Effector memory CD4-positive, alpha-beta T cell (primary cell): ENCODE data around the gene STAC3.
A peak's percentile ranks its signal among the peaks of the same experiment; 100 is the strongest.

Experiments used
- DNase-seq, 3 donors: peaks; one replicate each; pipeline ENCODE4 v3.0.0-alpha.2; 2020
- H3K27ac ChIP-seq: 2 replicates; pipeline ENCODE4 v1.7.0; 2013; ENCODE audit warnings: mild to moderate bottlenecking, low read length, moderate library complexity; ENCODE audit not compliant: insufficient read depth, poor library complexity, severe bottlenecking
- H3K27me3 ChIP-seq: replicated peaks from 2 replicates; pipeline ENCODE4 v1.7.0; 2013; ENCODE audit warnings: mild to moderate bottlenecking, low read length; ENCODE audit not compliant: insufficient read depth, control insufficient read depth, poor library complexity, severe bottlenecking
- H3K36me3 ChIP-seq: 2 replicates; pipeline ENCODE4 v1.7.0; 2013; ENCODE audit warnings: mild to moderate bottlenecking, low read length, moderate library complexity; ENCODE audit not compliant: control insufficient read depth, insufficient read depth
- H3K4me1 ChIP-seq: 2 replicates; pipeline ENCODE4 v1.7.0; 2013; ENCODE audit warnings: low read length, mild to moderate bottlenecking; ENCODE audit not compliant: control insufficient read depth, insufficient read depth, poor library complexity, severe bottlenecking
- H3K4me3 ChIP-seq: 2 replicates; pipeline ENCODE4 v1.7.0; 2013; ENCODE audit warnings: low read length, low read depth, mild to moderate bottlenecking; ENCODE audit not compliant: insufficient read depth, poor library complexity, severe bottlenecking
- H3K9me3 ChIP-seq: 2 replicates; pipeline ENCODE4 v1.7.0; 2013; ENCODE audit warnings: mild to moderate bottlenecking, low read length, moderate library complexity; ENCODE audit not compliant: control insufficient read depth

STAC3 gene

DNA sequence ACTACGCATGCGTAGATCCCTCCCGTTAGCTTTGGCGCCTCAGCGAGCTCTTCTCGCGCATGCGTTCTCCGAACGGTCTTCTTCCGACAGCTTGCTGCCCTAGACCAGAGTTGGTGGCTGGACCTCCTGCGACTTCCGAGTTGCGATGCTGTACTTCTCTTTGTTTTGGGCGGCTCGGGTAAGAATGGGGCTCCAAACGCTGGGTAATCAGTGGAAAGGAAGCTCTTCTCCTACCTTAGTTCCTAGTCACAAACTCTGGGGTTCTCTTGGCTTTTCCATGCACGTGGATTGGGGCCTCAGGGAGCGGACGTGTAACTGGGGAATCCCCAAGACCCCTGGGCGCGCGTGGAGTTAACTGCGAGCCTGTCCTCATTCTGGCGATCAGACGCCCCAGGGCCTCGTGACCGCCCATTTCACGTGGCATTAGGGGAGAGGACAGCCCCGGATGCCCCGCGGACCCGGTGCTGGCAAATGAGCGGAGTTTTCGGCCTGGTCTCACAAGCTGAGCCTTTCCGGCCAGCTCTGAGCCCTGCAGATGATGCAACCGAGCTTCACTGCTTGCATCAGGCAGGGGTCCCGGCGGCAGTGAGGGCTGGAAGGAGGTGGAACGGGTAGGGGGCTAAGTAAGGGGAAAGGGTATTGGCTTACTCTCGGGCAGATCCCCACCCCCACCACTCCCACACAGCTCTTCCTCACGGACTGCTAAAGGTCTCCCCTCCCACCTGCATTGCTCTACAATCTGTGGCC lies 21.2 kb downstream of the STAC3 start, which contains the start of gene SHMT2:
SHMT2 (plus strand) TSS at position 78 of the 747 bp plus-strand sequence; CDS start at position 146, 68 bp downstream.
- H3K36me3 ChIP-seq, result peaks cover 30% of the 10 kb centered on the region
- DNase-seq, result peak; percentile 80 to 90 (median 85)
- H3K27ac ChIP-seq, result peak within 1 kb of the TSS; percentile 53
- no peaks in the 10 kb centered on the region for H3K9me3 ChIP-seq
- H3K4me3 ChIP-seq, result peak within 1 kb of the TSS; percentile 66
- peaks cover 20% of the 10 kb centered on the region for H3K27me3 ChIP-seq
- peaks cover 37% of the 10 kb centered on the region for H3K4me1 ChIP-seq

DNA sequence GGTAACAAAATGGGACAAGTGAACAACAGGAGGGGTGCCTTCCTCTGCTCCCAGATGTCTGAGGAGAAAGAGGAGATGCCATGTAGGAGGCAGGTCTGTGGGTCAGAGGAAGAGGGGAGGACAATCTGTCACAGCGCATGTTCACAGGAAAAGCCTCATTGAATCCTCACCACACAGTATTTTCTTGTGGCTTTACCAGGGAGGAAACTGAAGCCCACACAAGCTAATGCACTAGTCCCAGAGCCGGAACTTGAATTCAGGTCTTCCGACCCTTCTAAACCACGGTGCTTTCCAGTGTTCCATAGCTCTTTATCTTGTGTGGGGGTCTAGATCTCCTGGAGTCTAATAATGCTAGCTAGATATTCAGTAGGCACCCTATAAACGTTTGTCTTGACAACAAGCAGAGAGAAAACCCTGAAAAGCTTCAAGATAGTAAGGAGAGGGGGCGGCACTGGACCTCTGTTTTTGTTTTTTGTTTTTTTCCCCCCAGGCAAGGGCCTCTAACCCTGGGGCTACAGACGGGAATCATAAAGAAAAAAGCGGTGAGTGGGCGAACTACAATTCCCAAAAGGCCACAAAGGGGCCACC lies 21.8 kb downstream of the STAC3 start:
- Histone ChIP-seq H3K4me3 (peak overlapping the region; percentile 66), H3K36me3 (peaks cover 28% of the 10 kb centered on the region), H3K4me1 (peaks cover 41% of the 10 kb centered on the region), H3K9me3 (no peaks in the 10 kb centered on the region), H3K27ac (peak overlapping the region; percentile 53), H3K27me3 (peaks cover 24% of the 10 kb centered on the region)
- DNase-seq, result no peak

DNA sequence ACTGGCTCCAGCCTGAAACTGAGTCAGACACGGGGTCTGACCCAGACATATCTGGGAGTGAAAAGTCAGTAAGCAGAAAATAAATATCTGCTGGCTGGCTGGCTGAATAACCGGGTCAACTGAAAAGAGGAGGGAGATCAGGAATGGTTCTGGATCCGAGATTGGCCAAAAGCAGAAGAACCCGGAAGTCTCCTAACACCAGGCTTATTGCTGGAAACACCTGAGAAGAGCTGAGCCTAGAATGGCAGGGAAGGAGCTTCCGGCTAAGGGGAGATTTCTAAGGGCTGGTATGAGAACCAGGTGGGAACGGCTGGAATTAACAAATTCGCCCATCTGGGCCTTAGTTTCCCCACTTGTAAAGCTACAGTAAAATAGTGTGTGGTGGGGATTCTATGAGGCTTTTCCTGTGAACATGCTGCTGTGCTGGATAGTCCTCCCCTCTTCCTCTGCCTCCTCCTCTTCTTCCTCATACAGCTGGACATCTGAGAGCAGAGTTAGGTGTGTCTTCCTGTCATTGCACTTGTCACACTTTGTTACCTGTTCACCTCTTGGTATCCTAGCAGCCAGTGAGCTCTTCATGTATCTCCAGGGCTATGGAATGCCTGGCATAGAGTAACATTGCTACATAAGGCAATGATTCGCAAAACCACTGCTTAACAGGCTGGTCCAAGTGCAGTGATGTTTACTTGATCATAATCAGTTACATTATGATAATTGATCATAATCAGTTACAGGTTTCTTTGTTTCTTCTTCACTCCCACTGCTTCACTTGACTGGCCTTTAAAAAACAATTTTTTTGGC lies 23.5 kb downstream of the STAC3 start:
- peaks cover 39% of the 10 kb centered on the region for H3K27me3 ChIP-seq
- H3K27ac ChIP-seq, result no peak overlapping the region
- H3K36me3 ChIP-seq, result peaks cover 11% of the 10 kb centered on the region
- DNase-seq, result no peak
- H3K4me1 ChIP-seq, result peaks cover 41% of the 10 kb centered on the region
- H3K4me3 ChIP-seq, result no peak overlapping the region
- H3K9me3 ChIP-seq, result no peaks in the 10 kb centered on the region

DNA sequence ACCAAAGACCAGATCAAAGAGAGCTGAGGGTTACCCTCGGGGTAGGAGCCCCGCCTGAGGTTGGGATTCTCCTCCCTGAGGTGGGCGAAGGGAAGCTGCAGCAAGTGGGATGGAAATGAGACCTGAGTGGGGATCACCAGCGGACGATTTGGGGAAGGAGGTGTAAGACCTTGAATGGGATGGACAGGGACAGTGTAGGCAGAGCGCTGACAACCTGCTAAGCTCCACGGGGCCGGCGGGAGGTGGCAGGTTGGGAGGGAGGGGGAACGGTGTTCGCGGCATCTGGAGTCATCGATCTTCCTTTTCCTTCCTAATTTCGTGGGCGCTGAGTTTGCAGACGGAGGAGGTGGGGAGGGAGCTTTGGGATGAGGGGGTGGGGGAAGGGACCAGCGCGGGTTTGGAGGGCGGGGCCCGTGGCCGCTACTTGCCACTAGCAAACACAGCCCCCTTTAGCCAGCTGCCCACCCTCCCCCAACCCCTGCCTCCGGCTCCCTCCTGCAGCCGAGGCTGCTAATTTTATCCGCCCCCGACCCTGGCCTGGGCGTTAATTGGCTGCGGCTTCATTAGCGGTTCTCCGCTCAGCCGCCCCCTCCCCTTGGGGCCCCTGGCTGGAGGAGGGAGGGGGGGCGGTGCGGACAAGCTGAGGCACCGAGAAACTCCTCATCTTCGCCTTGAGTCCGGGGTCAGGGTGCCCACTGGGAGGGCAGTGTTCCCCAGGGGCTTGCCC lies 24.2 kb downstream of the STAC3 start:
- H3K27me3 ChIP-seq, result peaks cover 46% of the 10 kb centered on the region
- H3K4me3 ChIP-seq, result no peak overlapping the region
- no peak for DNase-seq

DNA sequence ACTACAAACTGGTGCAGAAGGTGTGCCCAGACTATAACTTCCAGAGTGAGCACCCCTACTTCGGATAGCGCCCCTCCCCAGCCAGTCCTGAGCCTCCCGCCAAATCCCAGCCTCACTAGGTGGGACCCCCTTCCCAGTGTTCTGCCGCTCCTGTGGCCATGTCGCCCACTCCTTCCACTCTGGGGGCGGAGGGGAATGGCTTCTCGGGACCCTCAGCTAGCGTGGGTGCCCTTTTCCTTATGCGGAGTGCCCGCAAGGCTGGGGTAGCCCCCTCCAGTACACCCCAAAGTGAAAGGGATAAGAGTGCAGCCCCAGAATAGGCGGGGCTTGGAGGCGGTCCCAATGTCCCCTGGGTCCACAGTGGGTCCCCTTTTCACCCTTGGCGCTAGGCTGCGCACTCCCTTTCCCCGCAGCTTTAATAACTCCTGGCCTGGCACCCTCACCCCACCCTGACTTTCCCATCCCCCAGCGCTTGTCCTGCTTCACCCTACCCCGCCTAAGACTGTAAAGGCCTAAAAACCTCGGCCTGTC lies 25.2 kb downstream of the STAC3 start:
- DNase-seq, result no peak
- Histone ChIP-seq H3K4me3 (no peak overlapping the region), H3K4me1 (peaks cover 40% of the 10 kb centered on the region), H3K27me3 (peaks cover 56% of the 10 kb centered on the region), H3K36me3 (no peaks in the 10 kb centered on the region), H3K9me3 (no peaks in the 10 kb centered on the region), H3K27ac (no peak overlapping the region)

More for the DNA sequence above, 24.2 kb downstream of the STAC3 start:
- H3K4me1 ChIP-seq, result peaks cover 41% of the 10 kb centered on the region
- no peak overlapping the region for H3K27ac ChIP-seq
- peaks cover 4% of the 10 kb centered on the region for H3K36me3 ChIP-seq
- H3K9me3 ChIP-seq, result no peaks in the 10 kb centered on the region

DNA sequence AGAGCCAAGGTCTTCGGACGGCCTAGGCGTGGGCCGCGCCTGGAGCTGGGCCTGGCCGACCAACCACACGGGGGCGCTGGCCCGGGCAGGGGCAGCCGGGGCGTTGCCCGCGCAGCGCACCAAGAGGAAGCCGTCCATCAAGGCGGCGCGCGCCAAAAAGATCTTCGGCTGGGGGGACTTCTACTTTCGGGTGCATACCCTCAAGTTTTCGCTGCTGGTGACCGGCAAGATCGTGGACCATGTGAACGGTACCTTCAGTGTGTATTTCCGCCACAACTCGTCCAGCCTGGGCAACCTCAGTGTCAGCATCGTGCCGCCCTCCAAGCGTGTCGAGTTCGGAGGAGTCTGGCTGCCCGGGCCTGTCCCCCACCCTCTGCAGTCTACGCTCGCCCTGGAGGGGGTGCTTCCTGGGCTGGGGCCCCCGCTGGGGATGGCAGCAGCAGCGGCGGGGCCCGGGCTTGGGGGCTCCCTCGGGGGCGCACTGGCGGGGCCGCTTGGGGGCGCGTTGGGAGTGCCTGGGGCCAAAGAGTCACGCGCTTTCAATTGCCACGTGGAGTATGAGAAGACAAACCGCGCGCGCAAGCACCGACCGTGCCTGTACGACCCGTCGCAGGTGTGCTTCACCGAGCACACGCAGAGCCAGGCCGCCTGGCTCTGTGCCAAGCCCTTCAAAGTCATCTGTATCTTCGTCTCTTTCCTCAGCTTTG lies 25.9 kb downstream of the STAC3 start:
- H3K27ac ChIP-seq, result no peak overlapping the region
- no peak overlapping the region for H3K4me3 ChIP-seq
- peaks cover 37% of the 10 kb centered on the region for H3K4me1 ChIP-seq
- H3K27me3 ChIP-seq, result peaks cover 63% of the 10 kb centered on the region
- H3K9me3 ChIP-seq, result no peaks in the 10 kb centered on the region
- H3K36me3 ChIP-seq, result no peaks in the 10 kb centered on the region
- DNase-seq, result peak in 2 of 3 donors; percentile 27 to 47

DNA sequence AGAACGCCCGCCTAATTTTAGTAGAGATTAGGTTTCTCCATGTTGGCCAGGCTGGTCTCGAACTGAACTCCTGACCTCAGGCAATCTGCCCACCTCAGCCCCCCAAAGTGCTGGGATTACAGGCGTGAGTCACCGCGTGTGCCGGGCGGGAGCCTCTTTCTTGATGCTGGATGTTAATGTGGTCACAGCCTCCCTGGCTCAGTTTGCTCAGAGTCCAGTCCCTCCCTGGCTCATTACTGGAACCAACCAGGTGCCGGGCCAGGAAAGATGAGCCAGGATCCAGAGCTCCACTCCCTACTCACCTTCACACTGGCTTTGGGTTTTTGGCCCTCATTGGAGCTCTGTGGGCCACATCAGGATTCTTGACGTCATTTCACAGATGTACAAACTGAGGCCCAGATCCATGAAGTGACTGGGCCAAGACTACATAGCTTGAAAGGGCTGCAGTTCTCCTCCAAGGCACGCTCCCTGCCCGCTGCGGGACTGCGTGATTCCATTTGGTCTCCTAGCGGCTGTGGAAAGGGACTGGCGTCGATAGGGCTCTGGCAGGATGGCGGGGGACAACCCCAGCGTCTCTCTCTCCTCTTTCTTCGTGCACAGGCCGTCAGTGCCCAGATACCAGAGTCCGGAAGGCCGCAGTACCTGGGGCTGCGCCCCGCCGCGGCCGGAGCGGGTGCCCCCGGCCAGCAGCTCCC lies 26.6 kb downstream of the STAC3 start:
- Histone ChIP-seq H3K4me3 (no peak overlapping the region), H3K36me3 (no peaks in the 10 kb centered on the region), H3K27me3 (peaks cover 70% of the 10 kb centered on the region), H3K9me3 (no peaks in the 10 kb centered on the region), H3K27ac (no peak overlapping the region), H3K4me1 (peaks cover 32% of the 10 kb centered on the region)
- DNase-seq, result no peak

DNA sequence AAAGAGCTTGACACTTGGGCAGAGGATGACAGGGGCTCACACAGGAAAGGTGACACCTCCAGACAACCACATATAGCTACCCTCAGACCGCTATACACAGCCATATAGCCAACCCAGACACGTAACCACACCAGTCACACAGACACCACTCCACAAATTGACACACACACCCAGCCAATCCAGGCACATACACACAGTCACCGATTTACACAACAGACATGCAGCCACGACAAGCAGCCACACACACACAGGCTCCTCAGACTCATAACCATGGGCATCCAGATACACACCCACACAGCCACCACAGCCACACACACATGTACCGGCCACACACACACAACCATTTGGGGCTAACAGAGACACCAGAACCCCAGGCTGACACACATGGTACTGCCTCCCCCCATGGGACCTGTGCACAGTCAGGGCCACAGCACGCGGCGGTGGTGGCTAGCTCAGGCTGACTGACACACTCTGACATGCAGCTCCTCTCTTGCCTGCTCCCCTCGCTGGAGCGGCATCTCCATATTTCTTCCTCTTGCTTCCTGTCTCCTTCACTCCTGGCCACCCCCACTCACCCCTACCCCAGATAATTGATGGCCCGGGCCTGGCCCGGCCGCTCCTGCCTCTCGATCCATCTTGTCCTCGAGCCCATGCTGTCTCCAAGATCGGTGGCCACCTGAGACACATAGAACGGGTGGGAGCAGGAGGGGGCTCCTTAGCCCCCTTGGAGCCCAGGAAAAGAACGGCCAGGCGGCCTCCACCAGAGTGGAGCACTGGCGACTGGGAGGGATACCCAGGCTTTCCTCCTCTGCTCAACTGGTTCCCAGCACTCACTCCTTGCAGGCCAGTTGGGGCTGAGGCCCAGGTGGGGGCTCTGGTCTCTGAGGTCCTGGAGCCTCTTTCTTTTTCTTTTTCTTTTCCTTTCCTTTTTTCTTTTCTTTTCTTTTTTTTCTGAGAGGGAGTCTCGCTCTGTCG lies 27.5 kb downstream of the STAC3 start:
- Histone ChIP-seq H3K36me3 (no peaks in the 10 kb centered on the region), H3K27ac (no peak overlapping the region), H3K4me1 (peaks cover 23% of the 10 kb centered on the region), H3K4me3 (no peak overlapping the region), H3K27me3 (peaks cover 79% of the 10 kb centered on the region), H3K9me3 (no peaks in the 10 kb centered on the region)
- no peak for DNase-seq
